ENCODE measurements around the gene VASH1. TPM values are rescaled to one million over a fixed set of nuclear protein-coding genes. Genes with fewer than 3 reads are reported as not detected.
A peak's percentile ranks its signal among the peaks of the same experiment; 100 is the strongest.

VASH1 gene
- total RNA-seq, 2 donors from 2014 or later: 10.3 to 19.8 TPM

- no peaks in the 10 kb centered on the region for H3K27me3 ChIP-seq (ENCODE audit: control insufficient read depth, insufficient read depth, low read length, poor library complexity, severe bottlenecking)
- H3K4me1 ChIP-seq (ENCODE audit: control insufficient read depth, insufficient read depth, low read length): peaks cover 6% of the 10 kb centered on the region
These were observed 15.4 kb downstream of the VASH1 start for GRCh38 chr14:76776428-76777251.

GRCh38 chr14:76777721-76778120, 16.5 kb downstream of the VASH1 start:
- peaks cover 5% of the 10 kb centered on the region for H3K36me3 ChIP-seq (ENCODE audit: control insufficient read depth, insufficient read depth, low read length)
- TF ChIP-seq CTCF (conservative IDR thresholded peaks at IDR 0.05): no peak
- 91% methylated on average over 6 of the region's 9 CpGs; no CpG with 5 or more reads in 1 of the 2 experiments for WGBS, 2 experiments (ENCODE audit: insufficient coverage in 1 of 2, insufficient read length in 1 of 2)
- H3K9ac ChIP-seq (ENCODE audit: extremely low read depth, low read length, poor library complexity, severe bottlenecking): no peak overlapping the region
- no peak overlapping the region for H3K4me3 ChIP-seq (ENCODE audit: low read length)
- Mint-ChIP-seq H3K9me3 (no peaks in the 10 kb centered on the region), H3K27ac (no peak overlapping the region), H3K36me3 (ENCODE audit: low read depth) (peaks cover 13% of the 10 kb centered on the region), H3K4me1 (peaks cover 14% of the 10 kb centered on the region), H3K27me3 (ENCODE audit: insufficient read depth) (no peaks in the 10 kb centered on the region), H3K4me3 (no peak overlapping the region)
- H3K4me1 ChIP-seq (ENCODE audit: control insufficient read depth, insufficient read depth, low read length): peaks cover under 1% of the 10 kb centered on the region
- H3K27ac ChIP-seq (ENCODE audit: low read depth, low read length): no peak overlapping the region
- no peaks in the 10 kb centered on the region for H3K9me3 ChIP-seq (ENCODE audit: control insufficient read depth, low read length)
- no peaks in the 10 kb centered on the region for H3K27me3 ChIP-seq (ENCODE audit: control insufficient read depth, insufficient read depth, low read length, poor library complexity, severe bottlenecking)
- DNase-seq: peak; percentile 43

More at GRCh38 chr14:76776428-76777251, 15.4 kb downstream of the VASH1 start:
- peak; percentile 66 for DNase-seq
- Mint-ChIP-seq H3K4me3 (no peak overlapping the region), H3K36me3 (ENCODE audit: low read depth) (peaks cover 9% of the 10 kb centered on the region), H3K4me1 (peaks cover 20% of the 10 kb centered on the region), H3K27me3 (ENCODE audit: insufficient read depth) (no peaks in the 10 kb centered on the region), H3K9me3 (no peaks in the 10 kb centered on the region), H3K27ac (no peak overlapping the region)
- no peaks in the 10 kb centered on the region for H3K9me3 ChIP-seq (ENCODE audit: control insufficient read depth, low read length)
- H3K4me3 ChIP-seq (ENCODE audit: low read length): no peak overlapping the region
- WGBS, 2 experiments (ENCODE audit: insufficient coverage in 1 of 2, insufficient read length in 1 of 2): 82 to 89% methylated on average over 6 to 10 of the region's 10 CpGs
- H3K9ac ChIP-seq (ENCODE audit: extremely low read depth, low read length, poor library complexity, severe bottlenecking): no peak overlapping the region
- H3K36me3 ChIP-seq (ENCODE audit: control insufficient read depth, insufficient read depth, low read length): peaks cover 2% of the 10 kb centered on the region
- peak; percentile 23 for TF ChIP-seq CTCF (conservative IDR thresholded peaks at IDR 0.05)
- H3K27ac ChIP-seq (ENCODE audit: low read depth, low read length): no peak overlapping the region

GRCh38 chr14:76778546-76779215, 17.4 kb downstream of the VASH1 start:
- H3K36me3 ChIP-seq (ENCODE audit: control insufficient read depth, insufficient read depth, low read length): peaks cover 9% of the 10 kb centered on the region
- H3K9ac ChIP-seq (ENCODE audit: extremely low read depth, low read length, poor library complexity, severe bottlenecking): no peak overlapping the region
- no peak overlapping the region for H3K4me3 ChIP-seq (ENCODE audit: low read length)
- Mint-ChIP-seq H3K27me3 (ENCODE audit: insufficient read depth) (no peaks in the 10 kb centered on the region), H3K4me1 (peaks cover 10% of the 10 kb centered on the region), H3K36me3 (ENCODE audit: low read depth) (peaks cover 15% of the 10 kb centered on the region), H3K4me3 (no peak overlapping the region), H3K27ac (no peak overlapping the region), H3K9me3 (no peaks in the 10 kb centered on the region)
- no peaks in the 10 kb centered on the region for H3K4me1 ChIP-seq (ENCODE audit: control insufficient read depth, insufficient read depth, low read length)
- peak; percentile 43 for DNase-seq
- no peak overlapping the region for H3K27ac ChIP-seq (ENCODE audit: low read depth, low read length)
- TF ChIP-seq CTCF (conservative IDR thresholded peaks at IDR 0.05): no peak
- no peaks in the 10 kb centered on the region for H3K9me3 ChIP-seq (ENCODE audit: control insufficient read depth, low read length)
- H3K27me3 ChIP-seq (ENCODE audit: control insufficient read depth, insufficient read depth, low read length, poor library complexity, severe bottlenecking): no peaks in the 10 kb centered on the region
- WGBS, 2 experiments (ENCODE audit: insufficient coverage in 1 of 2, insufficient read length in 1 of 2): 87 to 93% methylated on average over 8 to 16 of the region's 16 CpGs
